Endothelial cell of umbilical vein (primary cell): ENCODE measurements around the gene PCMT1.

Source experiments
- CTCF ChIP-seq, 2 donors: IDR thresholded peaks; 1 replicate in 1 of 2; 2 replicates in 1 of 2; pipeline ENCODE4 v1.5.1; 2011; ENCODE audit warnings: low read length in 2 of 2, mild to moderate bottlenecking in 2 of 2, moderate library complexity in 2 of 2, control low read depth in 1 of 2, inconsistent platforms in 1 of 2, low read depth in 1 of 2; ENCODE audit not compliant: insufficient read depth in 1 of 2; ENCODE audit errors: extremely low read depth in 1 of 2
- EZH2 ChIP-seq: IDR thresholded peaks from 2 replicates; pipeline ENCODE4 v1.6.1; 2012; ENCODE audit warnings: borderline replicate concordance, low read depth, mild to moderate bottlenecking, moderate library complexity, low read length, inconsistent platforms; ENCODE audit not compliant: severe bottlenecking
- MYC ChIP-seq: IDR thresholded peaks from one replicate; pipeline ENCODE4 v1.6.1; 2011; ENCODE audit warnings: mild to moderate bottlenecking, low read depth, low read length

GRCh38 chr6:149714442-149714841, 35.1 kb upstream of the PCMT1 start:
- TF ChIP-seq CTCF (IDR thresholded peaks at IDR 0.05; ENCODE audit: extremely low read depth in 1 of 2, insufficient read depth in 1 of 2, low read depth in 1 of 2, low read length in 2 of 2): no peak
- no peak for TF ChIP-seq MYC
- TF ChIP-seq EZH2: no peak
